Articular chondrocyte of knee joint (primary cell): ENCODE results near the gene POLD1. TPM values are rescaled to one million over a fixed set of nuclear protein-coding genes. Genes with fewer than 3 reads are reported as not detected.

ENCODE experiments used
- total RNA-seq: library from RNA; depleted of rRNA; stranded (reverse); fragments of >200 nt; gene quantifications from 2 replicates; pipeline ENCODE4 v1.2.3, GENCODE V29; 2012

The POLD1 gene
- 9.4 and 10.5 TPM in 2 replicates for total RNA-seq

DNA sequence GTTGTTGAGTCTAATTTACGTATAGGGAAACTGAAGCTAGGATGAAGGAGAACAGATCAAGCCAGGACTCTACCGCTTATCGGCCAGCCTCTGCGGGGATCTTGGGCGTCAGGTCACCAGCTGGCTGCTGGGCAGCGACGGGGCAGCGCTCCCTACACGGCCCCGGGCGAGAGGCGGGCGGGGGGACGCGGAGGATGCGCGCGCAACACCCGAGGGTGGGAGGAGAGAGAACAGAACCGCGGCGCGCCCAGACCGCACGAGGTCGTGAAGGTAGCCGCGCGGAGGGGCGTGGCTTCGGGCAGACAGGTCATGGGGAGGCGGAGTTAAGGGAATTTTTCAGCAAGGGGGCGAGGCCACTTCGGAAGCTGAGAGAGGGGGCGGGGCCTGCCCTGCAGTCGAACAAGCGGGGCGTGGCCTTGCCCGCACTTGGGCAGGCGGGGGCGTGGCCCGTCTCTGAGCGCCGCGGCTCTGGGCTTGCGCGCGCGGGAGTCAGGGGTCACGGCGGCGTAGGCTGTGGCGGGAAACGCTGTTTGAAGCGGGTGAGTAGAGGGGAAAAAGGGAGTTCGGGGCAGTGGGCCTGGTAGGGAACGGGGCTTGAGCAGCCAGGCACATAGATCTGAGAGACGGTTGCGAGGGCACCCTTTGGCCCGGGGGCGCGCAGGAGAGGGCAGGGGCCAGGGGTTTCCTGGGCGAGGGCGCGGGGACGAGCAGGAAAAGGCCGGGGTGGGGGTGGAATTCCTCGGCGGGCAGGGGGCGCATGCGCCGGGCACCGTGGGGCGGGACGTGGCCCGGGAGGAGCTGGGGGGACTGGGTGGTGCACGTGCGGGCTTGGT lies at the start of gene POLD1:
TSS of gene POLD1 (plus strand) at position 496 of the 833 bp plus-strand sequence. CDS start 14,505 bp downstream, outside the sequence.

DNA sequence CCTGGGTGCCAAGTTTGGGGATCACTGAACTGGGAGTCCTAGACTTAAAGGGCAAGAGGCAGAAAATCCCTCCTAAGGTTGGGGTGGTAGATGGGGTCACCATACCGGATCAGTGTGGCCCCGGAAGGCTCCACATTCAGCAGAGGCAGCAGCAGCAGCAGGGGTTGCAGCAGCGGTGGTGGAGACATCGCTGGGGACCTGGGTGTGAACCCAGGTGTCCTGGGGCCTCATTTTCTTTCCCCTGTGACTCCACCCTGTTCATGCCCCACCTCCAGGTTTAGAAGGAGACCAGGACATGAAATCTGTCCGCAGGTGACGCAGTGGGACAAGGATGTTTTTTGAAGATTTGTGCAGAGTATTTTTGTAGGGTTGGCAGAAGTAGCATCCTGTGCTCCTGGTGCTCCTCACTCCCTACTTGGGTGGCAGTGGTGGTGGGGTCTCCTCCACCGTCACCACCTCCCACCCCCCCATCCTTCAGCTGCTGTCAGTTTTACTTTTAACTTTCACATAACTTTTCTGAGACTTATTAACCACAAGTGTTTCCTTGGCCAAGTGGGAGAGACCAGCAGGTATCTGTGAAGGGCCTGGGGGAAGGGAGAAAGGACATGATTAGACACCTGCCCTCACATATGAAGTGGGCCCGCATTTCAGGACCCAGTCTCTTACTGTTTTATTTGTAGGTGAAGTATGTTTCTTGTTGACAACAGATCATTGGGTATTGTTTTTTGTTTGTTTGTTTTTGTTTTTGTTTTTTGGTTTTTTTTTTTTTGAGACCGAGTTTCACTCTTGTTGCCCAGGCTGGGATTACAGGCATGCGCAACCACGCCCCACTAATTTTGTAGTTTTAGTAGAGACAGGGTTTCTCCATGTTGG lies 18.5 kb upstream of the POLD1 start, which contains the start of gene NAPSA:
TSS of gene NAPSA (minus strand) at position 206 of the 873 bp plus-strand sequence. CDS start at position 188, 18 bp downstream.

DNA sequence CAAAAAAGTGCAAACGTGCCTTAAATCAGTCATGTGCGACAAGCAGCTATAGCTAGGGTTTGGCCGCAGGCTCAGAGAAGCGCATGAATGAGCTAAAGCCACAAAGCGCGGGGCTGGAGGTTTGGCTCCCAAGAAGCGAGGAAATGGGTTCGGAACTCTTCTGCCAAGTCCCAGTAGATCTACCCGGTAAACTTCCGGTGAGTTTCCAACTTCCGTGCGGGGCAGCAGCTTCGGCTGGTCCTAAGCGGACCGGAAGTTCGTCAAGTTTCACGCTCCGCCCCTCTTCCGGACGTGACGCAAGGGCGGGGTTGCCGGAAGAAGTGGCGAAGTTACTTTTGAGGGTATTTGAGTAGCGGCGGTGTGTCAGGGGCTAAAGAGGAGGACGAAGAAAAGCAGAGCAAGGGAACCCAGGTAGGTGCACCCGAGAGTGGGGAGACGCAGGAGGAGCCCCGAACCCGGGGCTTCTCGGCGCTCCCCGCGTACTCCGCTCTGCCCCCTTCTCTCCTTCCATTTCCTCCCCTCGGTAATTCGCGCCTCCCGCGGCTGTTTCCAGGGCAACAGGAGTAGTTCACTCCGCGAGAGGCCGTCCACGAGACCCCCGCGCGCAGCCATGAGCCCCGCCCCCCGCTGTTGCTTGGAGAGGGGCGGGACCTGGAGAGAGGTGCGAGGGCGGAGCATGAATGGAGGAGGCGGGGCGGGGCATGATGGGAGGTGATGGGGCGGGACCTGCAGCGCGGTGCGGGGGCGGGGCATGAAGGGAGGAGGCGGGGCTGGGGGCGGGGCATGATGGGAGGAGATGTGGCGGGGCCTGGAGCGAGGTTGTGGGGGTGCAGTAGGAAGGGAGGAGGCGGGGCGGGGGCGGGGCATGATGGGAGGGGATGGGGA lies 7.7 kb upstream of the POLD1 start, which contains the start of gene NR1H2:
TSS of gene NR1H2 (plus strand) at position 292 of the 885 bp plus-strand sequence. CDS start 1,149 bp downstream, outside the sequence.

DNA sequence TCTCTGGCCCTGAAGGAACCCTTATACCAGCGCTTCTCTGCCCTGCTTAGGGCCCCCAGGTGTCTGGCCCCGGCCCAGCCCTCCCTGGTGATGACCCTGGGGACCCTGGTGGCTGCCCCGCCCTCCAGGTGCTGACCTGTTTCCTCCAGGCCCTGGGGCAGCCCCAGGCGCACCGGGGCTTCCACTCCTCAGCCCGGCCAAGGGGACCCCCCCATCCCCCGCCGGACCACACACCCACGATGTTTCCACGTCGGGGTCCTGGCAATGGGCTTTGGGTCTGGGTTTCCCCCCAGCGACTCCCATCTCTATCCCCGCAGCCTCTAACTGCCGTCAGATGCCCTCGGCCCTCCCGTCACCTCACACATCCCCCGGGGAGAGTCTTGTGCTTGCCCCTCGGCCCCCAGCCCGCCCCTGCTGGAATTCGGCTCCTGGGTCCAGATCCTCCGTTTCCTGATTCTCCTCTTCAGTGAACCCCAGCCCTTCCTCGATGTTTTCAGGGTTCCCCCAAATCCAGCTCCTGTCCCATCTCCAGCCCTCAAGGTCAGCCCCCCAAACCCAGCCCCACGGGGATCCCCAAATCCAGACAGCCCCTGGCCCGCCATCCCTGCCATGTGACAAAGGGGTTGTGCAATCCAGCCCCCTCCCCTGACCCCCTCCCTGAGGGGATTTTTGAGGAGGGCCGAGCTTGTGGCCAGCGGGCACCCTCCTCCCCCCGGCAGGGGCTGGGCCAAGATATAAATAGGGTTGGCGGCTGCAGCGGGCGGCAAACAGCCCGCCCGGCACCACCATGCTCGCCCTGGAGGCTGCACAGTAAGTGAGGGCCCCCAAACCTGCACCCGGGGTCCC lies 34.3 kb downstream of the POLD1 start, which contains the start of gene SPIB:
TSS of gene SPIB (plus strand) at position 763 of the 846 bp plus-strand sequence. CDS start at position 788, 25 bp downstream.

DNA sequence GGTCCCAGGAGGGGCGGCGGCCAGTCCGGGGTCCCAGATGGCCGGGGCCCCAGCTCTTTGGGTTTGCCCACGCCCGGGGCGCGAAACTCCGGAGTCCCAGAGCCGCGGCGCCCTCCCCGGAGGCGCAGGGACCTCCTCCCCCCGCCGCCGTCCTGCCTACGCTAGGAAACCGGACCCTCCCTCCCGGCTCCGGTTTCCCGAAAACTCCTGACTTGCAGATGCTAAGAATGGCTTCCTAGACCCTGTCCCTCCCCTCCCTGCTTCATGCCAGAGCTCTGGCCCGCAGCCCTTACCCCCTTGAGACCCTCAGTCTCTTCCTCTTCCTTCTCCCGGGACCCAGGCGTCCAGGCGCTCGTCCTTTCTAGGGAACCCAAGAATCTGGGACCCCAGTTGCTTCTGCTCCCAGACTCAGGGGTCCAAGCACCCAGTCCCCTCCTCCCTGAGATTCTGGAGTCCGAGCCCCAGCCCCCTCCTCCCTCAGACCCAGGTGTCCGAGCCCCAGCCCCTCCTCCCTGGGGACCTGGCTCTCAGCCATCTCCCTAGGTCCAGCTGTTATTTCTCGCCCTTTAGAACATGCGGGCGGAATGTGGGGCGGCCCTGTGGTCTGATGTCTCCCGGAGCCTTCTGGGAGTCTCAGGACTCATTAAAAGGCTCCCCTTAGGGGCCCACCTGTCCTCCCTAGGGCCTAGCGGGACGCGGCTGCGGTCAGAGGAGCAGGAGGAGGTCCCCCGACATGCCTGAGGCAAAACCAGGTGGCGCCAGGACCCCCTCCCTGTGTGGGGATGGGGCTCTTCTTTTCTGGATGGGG lies 48.3 kb downstream of the POLD1 start, which contains the start of gene MYBPC2:
TSS of gene MYBPC2 (plus strand) at position 672 of the 808 bp plus-strand sequence. CDS start at position 734, 62 bp downstream.

Other genes with a start within 250 kb of the POLD1 start
- not detected in 2 replicates for gene IZUMO2, start 221.1 kb upstream of the POLD1 start, total RNA-seq
- gene MYH14, start 180.7 kb upstream of the POLD1 start, total RNA-seq, result 0.32 and 0.65 TPM in 2 replicates
- gene KCNC3, start 55.0 kb upstream of the POLD1 start, total RNA-seq, result 0.13 TPM in 1 of 2 replicates, not detected in the other
- 0.13 and 0.22 TPM in 2 replicates for gene NAPSA, start 18.7 kb upstream of the POLD1 start, total RNA-seq
- gene NR1H2, start 7.9 kb upstream of the POLD1 start, total RNA-seq, result 49.3 and 57.5 TPM in 2 replicates
- gene SPIB, start 34.6 kb downstream of the POLD1 start, total RNA-seq, result not detected in 2 replicates
- not detected in 2 replicates for gene MYBPC2, start 48.5 kb downstream of the POLD1 start, total RNA-seq
- 34.8 and 38.3 TPM in 2 replicates for gene EMC10, start 92.2 kb downstream of the POLD1 start, total RNA-seq
- 0.78 TPM in 1 of 2 replicates, not detected in the other for gene GARIN5A, start 92.5 kb downstream of the POLD1 start, total RNA-seq
- gene JOSD2, start 126.8 kb downstream of the POLD1 start, total RNA-seq, result 18.9 and 21.6 TPM in 2 replicates
- not detected in 2 replicates for gene ASPDH, start 129.6 kb downstream of the POLD1 start, total RNA-seq
- not detected in 2 replicates for gene LRRC4B, start 184.1 kb downstream of the POLD1 start, total RNA-seq